Mesendoderm (in vitro differentiated cells): ENCODE data around the gene NDUFA13.

Experiments used
- DNase-seq: peaks from one replicate; pipeline ENCODE4 v3.0.0; 2013
- H2AK5ac ChIP-seq: 2 replicates; pipeline ENCODE4 v1.6.1; 2013; ENCODE audit warnings: low read length, inconsistent platforms
- H2BK120ac ChIP-seq: 2 replicates; pipeline ENCODE4 v1.6.1; 2013; ENCODE audit warnings: low read depth, mild to moderate bottlenecking, low read length, moderate library complexity, mixed read lengths
- H2BK15ac ChIP-seq: replicated peaks from 2 replicates; pipeline ENCODE4 v1.6.1; 2013; ENCODE audit warnings: low read depth, mild to moderate bottlenecking, moderate library complexity
- H2BK5ac ChIP-seq: 2 replicates; pipeline ENCODE4 v1.6.1; 2013; ENCODE audit warnings: low read length, inconsistent platforms
- H3K18ac ChIP-seq: 2 replicates; pipeline ENCODE4 v1.6.1; 2013; ENCODE audit warnings: mild to moderate bottlenecking, low read length, mixed read lengths
- H3K23ac ChIP-seq: one replicate; pipeline ENCODE4 v1.6.1; 2013; ENCODE audit warnings: low read length
- H3K27ac ChIP-seq: 2 replicates; pipeline ENCODE4 v1.5.1; 2013; ENCODE audit warnings: low read depth, mild to moderate bottlenecking, inconsistent platforms, low read length, moderate library complexity
- H3K27me3 ChIP-seq: 2 replicates; pipeline ENCODE4 v1.6.1; 2013; ENCODE audit warnings: low read length, control low read depth, mild to moderate bottlenecking, inconsistent platforms; ENCODE audit not compliant: insufficient read depth, poor library complexity
- H3K36me3 ChIP-seq: 2 replicates; pipeline ENCODE4 v1.6.1; 2013; ENCODE audit warnings: low read length, inconsistent platforms; ENCODE audit not compliant: control insufficient read depth, insufficient read depth
- H3K4ac ChIP-seq: one replicate; pipeline ENCODE4 v1.6.1; 2013; ENCODE audit warnings: low read depth, mild to moderate bottlenecking, low read length, moderate library complexity
- H3K4me1 ChIP-seq: 2 replicates; pipeline ENCODE4 v1.6.1; 2013; ENCODE audit warnings: low read depth, low read length, inconsistent platforms; ENCODE audit not compliant: control insufficient read depth
- H3K4me2 ChIP-seq: 2 replicates; pipeline ENCODE4 v1.6.1; 2013; ENCODE audit warnings: low read length
- H3K4me3 ChIP-seq: 2 replicates; pipeline ENCODE4 v1.5.1; 2013; ENCODE audit warnings: mild to moderate bottlenecking, low read length
- H3K56ac ChIP-seq: one replicate; pipeline ENCODE4 v1.6.1; 2013; ENCODE audit warnings: low read length
- H3K79me1 ChIP-seq: 2 replicates; pipeline ENCODE4 v1.6.1; 2013; ENCODE audit warnings: low read length, inconsistent platforms
- H3K79me2 ChIP-seq: 2 replicates; pipeline ENCODE4 v1.6.1; 2013; ENCODE audit warnings: mild to moderate bottlenecking, low read length; ENCODE audit not compliant: control insufficient read depth, insufficient read depth
- H3K9ac ChIP-seq: 2 replicates; pipeline ENCODE4 v1.6.1; 2013; ENCODE audit warnings: low read length, inconsistent platforms
- H4K5ac ChIP-seq: one replicate; pipeline ENCODE4 v1.6.1; 2013; ENCODE audit warnings: low read length
- H4K8ac ChIP-seq: one replicate; pipeline ENCODE4 v1.6.1; 2013; ENCODE audit warnings: low read depth, mild to moderate bottlenecking, control low read depth, low read length, moderate library complexity
- WGBS: extraction: QIAGEN DNeasy Blood & Tissue Kit; methylation state at CpG from one replicate; pipeline ENCODE4 v1.1.7; 2013; ENCODE audit warnings: low lambda C conversion rate, missing lambda C conversion rate; ENCODE audit not compliant: insufficient coverage; ENCODE audit errors: extremely low coverage; 5-methylcytosine and 5-hydroxymethylcytosine counted together

Gene NDUFA13

DNA sequence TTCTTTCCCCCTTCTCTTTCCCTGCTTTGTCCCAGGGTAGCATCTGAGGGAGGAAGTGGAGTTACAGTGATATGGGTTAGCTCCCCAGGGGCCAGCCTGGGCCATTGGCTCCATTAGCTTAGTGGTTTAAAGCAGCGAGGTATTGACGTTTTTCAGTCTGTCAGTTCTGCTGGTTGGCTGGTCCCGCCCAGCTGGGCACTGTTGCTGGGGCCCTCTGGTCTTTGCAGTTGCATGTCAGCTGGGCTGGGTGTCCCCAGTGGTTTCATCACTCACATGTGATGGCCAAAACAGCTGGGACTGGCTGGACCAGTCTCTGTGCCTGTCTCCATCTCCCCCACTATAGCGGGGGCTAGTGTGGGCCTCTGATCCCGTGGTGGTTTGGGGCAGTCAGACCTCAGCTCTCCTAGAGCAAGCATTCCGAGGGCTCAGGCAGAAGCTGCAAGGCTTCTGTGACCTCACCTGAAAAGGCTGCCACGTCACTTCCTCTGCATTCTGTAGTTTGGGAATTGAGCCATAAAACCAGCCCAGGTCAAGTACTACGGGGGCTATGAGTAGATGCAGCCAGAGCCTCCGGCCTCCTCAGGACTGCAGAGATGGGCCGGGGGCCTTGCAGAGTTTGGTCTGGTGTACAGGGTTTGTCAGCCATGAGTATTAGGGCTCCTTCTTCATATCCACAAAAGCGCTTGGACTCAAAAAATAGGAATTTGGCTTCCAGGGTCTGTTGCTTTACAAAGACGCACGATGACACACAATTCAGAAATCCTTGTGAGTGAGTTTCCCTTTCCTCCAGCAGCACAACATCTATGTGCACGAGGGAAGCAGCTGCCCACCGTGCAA is 30.6 kb upstream of the NDUFA13 start:
- Histone ChIP-seq H3K27ac (no peak overlapping the region), H3K79me1 (peaks cover 35% of the 10 kb centered on the region), H2BK120ac (no peak overlapping the region), H4K8ac (no peak overlapping the region), H3K18ac (no peak overlapping the region), H2AK5ac (no peak overlapping the region), H3K79me2 (peaks cover 56% of the 10 kb centered on the region), H3K9ac (no peak overlapping the region), H2BK15ac (no peak overlapping the region), H3K36me3 (peaks cover 5% of the 10 kb centered on the region), H3K23ac (no peak overlapping the region), H3K4ac (no peak overlapping the region), H3K27me3 (no peaks in the 10 kb centered on the region), H3K4me3 (no peak overlapping the region), H3K56ac (peak overlapping the region; percentile 20), H3K4me1 (peaks cover 17% of the 10 kb centered on the region), H2BK5ac (no peak overlapping the region), H4K5ac (no peak overlapping the region), H3K4me2 (no peak overlapping the region)
- DNase-seq: peak; percentile 82
- WGBS: no CpG with 5 or more reads among the region's 15 CpGs

DNA sequence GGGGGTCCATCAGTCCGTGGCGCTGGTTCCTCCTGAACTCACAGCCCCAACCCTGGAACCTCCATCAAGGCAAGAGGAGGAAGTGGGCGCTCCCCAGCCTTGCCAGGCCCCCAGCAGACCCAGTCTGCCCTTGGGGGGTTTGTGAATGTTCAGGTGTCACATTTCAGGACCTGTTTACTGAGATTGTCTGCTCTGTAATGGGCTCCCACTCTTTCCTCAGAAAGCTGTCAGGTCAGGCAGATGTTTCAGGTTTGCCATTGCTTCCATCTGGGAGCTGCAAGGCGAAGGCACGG is 30.1 kb upstream of the NDUFA13 start:
- no CpG with 5 or more reads among the region's 5 CpGs for whole genome bisulfite sequencing
- no peak for DNase-seq

DNA sequence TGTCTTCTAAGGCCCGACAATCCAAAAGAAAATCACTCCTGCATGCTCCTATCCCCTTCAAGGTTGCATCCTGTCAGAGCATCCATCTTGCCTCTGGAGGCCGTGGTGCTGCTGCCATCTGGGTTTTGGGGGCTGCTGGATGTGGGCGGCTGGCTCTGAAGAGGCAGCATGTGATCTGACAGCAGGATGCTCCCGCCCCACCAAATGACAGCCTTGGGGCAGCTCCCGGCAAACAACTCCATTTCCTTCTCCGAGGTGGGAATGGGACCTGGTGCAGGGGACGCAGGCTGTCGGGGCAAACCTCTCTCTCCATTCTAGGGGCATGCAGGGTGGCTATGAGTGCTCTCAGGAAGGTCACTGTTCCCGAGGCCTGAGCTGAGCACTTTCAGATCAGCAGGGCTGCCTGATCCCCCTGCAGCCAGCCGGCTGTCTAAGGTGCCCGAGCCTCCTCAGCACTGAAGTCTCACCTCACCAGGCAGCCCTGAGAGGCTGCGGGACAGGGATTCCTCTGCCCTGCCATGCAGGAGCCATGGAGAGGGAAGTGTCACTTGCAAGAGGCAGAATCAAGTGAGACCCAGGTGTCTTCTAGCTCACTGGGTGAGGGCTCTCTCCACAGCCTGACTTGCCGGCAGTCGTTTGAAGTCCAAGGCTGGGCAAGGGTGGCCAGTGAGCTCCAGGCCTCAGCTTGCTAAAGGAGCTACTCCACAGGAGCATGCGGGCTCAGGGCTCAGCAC is 29.5 kb upstream of the NDUFA13 start:
- H3K4me2 ChIP-seq: no peak overlapping the region
- H3K23ac ChIP-seq: no peak overlapping the region
- H3K56ac ChIP-seq: peak overlapping the region; percentile 25
- DNase-seq: no peak
- H2BK120ac ChIP-seq: no peak overlapping the region
- no peak overlapping the region for H2AK5ac ChIP-seq
- no peak overlapping the region for H3K9ac ChIP-seq
- H4K8ac ChIP-seq: no peak overlapping the region
- H3K79me2 ChIP-seq: peaks cover 55% of the 10 kb centered on the region
- no peak overlapping the region for H4K5ac ChIP-seq
- no peak overlapping the region for H3K4ac ChIP-seq
- H3K4me1 ChIP-seq: peaks cover 17% of the 10 kb centered on the region
- no peak overlapping the region for H2BK15ac ChIP-seq
- no peak overlapping the region for H3K27ac ChIP-seq
- H2BK5ac ChIP-seq: no peak overlapping the region
- no CpG with 5 or more reads among the region's 15 CpGs for WGBS
- H3K79me1 ChIP-seq: peaks cover 35% of the 10 kb centered on the region
- H3K4me3 ChIP-seq: no peak overlapping the region
- peaks cover 2% of the 10 kb centered on the region for H3K36me3 ChIP-seq
- no peak overlapping the region for H3K18ac ChIP-seq
- no peaks in the 10 kb centered on the region for H3K27me3 ChIP-seq

More for the DNA sequence above, 30.1 kb upstream of the NDUFA13 start:
- H3K36me3 ChIP-seq: peaks cover 3% of the 10 kb centered on the region
- peaks cover 54% of the 10 kb centered on the region for H3K79me2 ChIP-seq
- H4K5ac ChIP-seq: no peak overlapping the region
- no peak overlapping the region for H3K18ac ChIP-seq
- no peak overlapping the region for H3K27ac ChIP-seq
- no peak overlapping the region for H3K4me3 ChIP-seq
- no peak overlapping the region for H3K4ac ChIP-seq
- peaks cover 33% of the 10 kb centered on the region for H3K79me1 ChIP-seq
- H3K23ac ChIP-seq: no peak overlapping the region
- H2BK5ac ChIP-seq: no peak overlapping the region
- no peak overlapping the region for H2BK120ac ChIP-seq
- H3K4me2 ChIP-seq: no peak overlapping the region
- H3K4me1 ChIP-seq: peaks cover 17% of the 10 kb centered on the region
- H3K56ac ChIP-seq: peak overlapping the region; percentile 20
- no peak overlapping the region for H4K8ac ChIP-seq
- no peaks in the 10 kb centered on the region for H3K27me3 ChIP-seq
- H3K9ac ChIP-seq: no peak overlapping the region
- H2BK15ac ChIP-seq: no peak overlapping the region
- no peak overlapping the region for H2AK5ac ChIP-seq

DNA sequence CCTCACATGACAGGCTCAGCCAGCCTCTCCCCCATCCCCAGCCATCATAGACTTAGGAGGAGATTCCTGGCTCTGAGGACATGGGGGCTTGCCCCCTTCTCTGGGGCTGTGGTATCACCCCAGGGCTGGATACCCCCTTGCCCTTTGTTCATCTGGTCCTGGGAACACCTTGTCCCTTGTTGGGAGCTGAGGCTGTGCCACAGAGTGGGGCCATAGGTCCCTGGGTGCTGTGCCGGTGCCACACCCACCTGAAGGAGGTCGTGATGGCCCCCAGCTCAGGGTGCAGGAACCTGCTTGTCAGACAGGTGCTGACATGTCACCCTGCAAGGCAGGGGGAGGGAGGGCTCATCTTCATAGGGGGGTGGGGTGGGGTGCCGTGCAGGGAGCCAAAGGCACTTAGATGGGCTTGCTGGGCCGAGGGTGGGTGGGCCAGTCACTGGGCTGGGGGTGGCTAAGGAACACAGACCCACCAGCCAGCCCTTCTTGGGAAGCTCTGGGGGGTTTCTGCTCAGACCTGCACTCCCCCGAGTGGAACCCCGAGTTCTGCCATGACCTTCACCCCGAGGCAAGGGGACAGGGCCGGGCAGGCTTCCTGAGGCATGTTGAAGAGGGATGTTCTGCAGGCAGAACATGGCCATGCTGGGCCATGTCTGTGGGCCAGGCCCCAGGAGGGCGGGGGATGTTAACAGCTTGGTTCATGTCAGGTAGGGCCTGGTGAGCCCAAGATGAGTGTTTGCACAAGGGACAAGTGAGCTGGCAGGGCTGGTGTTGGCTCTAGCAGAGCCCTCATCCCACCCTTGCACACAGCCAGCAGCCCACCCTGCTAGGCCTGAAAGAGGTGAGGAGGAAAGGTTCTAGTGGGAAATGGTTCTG is 28.7 kb upstream of the NDUFA13 start:
- no peaks in the 10 kb centered on the region for H3K27me3 ChIP-seq
- H2BK5ac ChIP-seq: no peak overlapping the region
- peaks cover 39% of the 10 kb centered on the region for H3K79me1 ChIP-seq
- H3K79me2 ChIP-seq: peaks cover 58% of the 10 kb centered on the region
- H2BK15ac ChIP-seq: no peak overlapping the region
- no peak overlapping the region for H3K4ac ChIP-seq
- H2BK120ac ChIP-seq: no peak overlapping the region
- H3K4me2 ChIP-seq: no peak overlapping the region
- DNase-seq: no peak
- H3K4me3 ChIP-seq: no peak overlapping the region
- peak overlapping the region; percentile 6 for H3K23ac ChIP-seq
- peaks cover 2% of the 10 kb centered on the region for H3K36me3 ChIP-seq
- no peak overlapping the region for H3K27ac ChIP-seq
- peaks cover 17% of the 10 kb centered on the region for H3K4me1 ChIP-seq
- no peak overlapping the region for H4K5ac ChIP-seq
- no peak overlapping the region for H3K9ac ChIP-seq
- H2AK5ac ChIP-seq: no peak overlapping the region
- H3K56ac ChIP-seq: no peak overlapping the region
- H4K8ac ChIP-seq: no peak overlapping the region
- WGBS: no CpG with 5 or more reads among the region's 9 CpGs
- no peak overlapping the region for H3K18ac ChIP-seq

DNA sequence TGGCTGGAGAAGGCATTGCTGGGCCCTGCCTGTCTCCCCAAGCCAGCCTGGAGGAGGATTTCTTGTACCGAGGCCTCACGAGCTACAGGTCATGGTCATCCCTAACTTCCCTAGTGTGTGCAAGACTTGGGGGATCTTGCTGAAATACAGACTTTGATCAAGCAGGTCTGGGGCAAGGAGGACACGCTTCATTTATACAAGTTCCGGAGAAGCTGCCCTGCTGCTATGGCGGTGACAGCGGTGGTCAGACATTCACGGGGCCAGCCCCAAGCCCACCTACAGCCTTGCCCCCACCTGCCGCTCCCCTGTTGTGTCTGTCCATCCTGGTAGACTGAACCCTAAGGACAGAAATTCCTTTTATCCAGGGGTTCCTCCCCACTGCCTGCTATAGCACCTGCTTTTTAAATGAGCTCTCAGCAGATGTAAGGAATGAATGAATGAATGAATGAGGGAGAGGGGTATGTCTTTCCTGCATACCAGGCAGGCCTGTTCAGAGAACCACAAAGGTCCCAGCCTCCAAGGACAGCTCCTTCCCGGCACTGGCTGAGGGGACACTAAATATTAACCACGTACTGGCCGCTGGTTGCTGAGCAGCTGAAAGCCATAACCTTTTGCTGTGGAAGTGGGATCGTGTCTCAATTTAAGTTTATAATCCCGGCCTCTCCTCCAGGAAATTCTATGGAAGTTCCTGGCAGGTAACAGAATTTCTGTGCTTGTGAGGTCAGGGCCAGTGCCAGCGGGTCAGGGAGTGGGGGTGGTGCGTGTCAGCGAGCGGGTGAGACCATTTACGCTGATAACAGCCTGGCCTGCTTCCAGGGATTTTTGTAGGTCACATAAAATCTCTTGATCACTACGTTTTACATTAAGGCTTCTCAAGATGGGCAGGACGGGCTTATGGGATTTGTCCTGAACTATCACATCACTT is 27.8 kb upstream of the NDUFA13 start:
- Histone ChIP-seq H4K8ac (no peak overlapping the region), H3K18ac (no peak overlapping the region), H3K79me1 (peaks cover 38% of the 10 kb centered on the region), H4K5ac (no peak overlapping the region), H3K56ac (no peak overlapping the region), H3K9ac (no peak overlapping the region), H2BK120ac (no peak overlapping the region), H2AK5ac (no peak overlapping the region), H3K79me2 (peaks cover 55% of the 10 kb centered on the region), H3K27me3 (no peaks in the 10 kb centered on the region), H2BK15ac (no peak overlapping the region), H3K27ac (peak overlapping the region; percentile 22), H3K4ac (no peak overlapping the region), H2BK5ac (no peak overlapping the region), H3K36me3 (no peaks in the 10 kb centered on the region), H3K4me3 (no peak overlapping the region), H3K23ac (no peak overlapping the region), H3K4me2 (no peak overlapping the region), H3K4me1 (peaks cover 17% of the 10 kb centered on the region)
- peak; percentile 63 for DNase-seq
- WGBS: no CpG with 5 or more reads among the region's 20 CpGs
